GM21423 (cell line): ENCODE data around the gene AQP12B.

Source experiments
- ATAC-seq: cut with Tn5 transposase; IDR thresholded peaks from one replicate; pipeline ENCODE4 v1.9.1; 2021; ENCODE audit warnings: mild to moderate bottlenecking, moderate library complexity; ENCODE audit not compliant: unreplicated experiment

The AQP12B gene

GRCh38 chr2:240650254-240650965, 32.3 kb downstream of the AQP12B start:
- ATAC-seq, result no peak

GRCh38 chr2:240649331-240649730, 33.4 kb downstream of the AQP12B start:
- no peak for ATAC-seq

GRCh38 chr2:240648650-240649275, 33.9 kb downstream of the AQP12B start:
- no peak for ATAC-seq

GRCh38 chr2:240648155-240648649, 34.5 kb downstream of the AQP12B start:
- no peak for ATAC-seq

GRCh38 chr2:240647503-240648154, 35.1 kb downstream of the AQP12B start:
- ATAC-seq, result no peak

- ATAC-seq, result no peak
Observed at GRCh38 chr2:240646900-240647502, 35.7 kb downstream of the AQP12B start.

GRCh38 chr2:240646176-240646899, 36.3 kb downstream of the AQP12B start:
- no peak for ATAC-seq

- no peak for ATAC-seq
Observed at GRCh38 chr2:240645801-240646175, 36.9 kb downstream of the AQP12B start.

- ATAC-seq, result no peak
Observed at GRCh38 chr2:240645346-240645745, 37.3 kb downstream of the AQP12B start.

GRCh38 chr2:240644859-240645301, 37.8 kb downstream of the AQP12B start:
- no peak for ATAC-seq

- no peak for ATAC-seq
Observed at GRCh38 chr2:240644171-240644651, 38.5 kb downstream of the AQP12B start.

- no peak for ATAC-seq
Observed at GRCh38 chr2:240643811-240644150, 38.9 kb downstream of the AQP12B start.

GRCh38 chr2:240643093-240643810, 39.4 kb downstream of the AQP12B start:
- no peak for ATAC-seq

- no peak for ATAC-seq
Observed at GRCh38 chr2:240642806-240643092, 39.9 kb downstream of the AQP12B start.

GRCh38 chr2:240642061-240642805, 40.5 kb downstream of the AQP12B start:
- no peak for ATAC-seq

- ATAC-seq, result no peak
Observed at GRCh38 chr2:240640939-240641338, 41.7 kb downstream of the AQP12B start.

GRCh38 chr2:240639566-240639965, 43.1 kb downstream of the AQP12B start:
- ATAC-seq, result no peak

GRCh38 chr2:240638512-240639160, 44.0 kb downstream of the AQP12B start:
- ATAC-seq, result no peak

GRCh38 chr2:240637901-240638345, 44.8 kb downstream of the AQP12B start:
- ATAC-seq, result no peak
